WTC11 (cell line): ENCODE data around the gene ADIPOR1. TPM values are rescaled to one million over a fixed set of nuclear protein-coding genes. Genes with fewer than 3 reads are reported as not detected.

Experiments
- ATAC-seq: fragments of 200-7000 bp; cut with Tn5 transposase; 2 replicates; pipeline ENCODE4 v1.10.0; 2021; ENCODE audit warnings: mild to moderate bottlenecking, moderate library complexity
- CTCF ChIA-PET: fragments of 300-600 bp; sonication (Branson Sonifier 250); formaldehyde crosslinking; loops from one replicate; lab custom pipeline; 2021; ENCODE audit warnings: antibody characterized with exemption; lab: Charles Lee
- POLR2A ChIA-PET: fragments of 350-600 bp; sonication (Branson Sonifier 250); formaldehyde crosslinking; loops from one replicate; lab custom pipeline; 2021; ENCODE audit warnings: antibody characterized with exemption; lab: Charles Lee
- DNase-seq: peaks from one replicate; pipeline ENCODE4 v3.0.0; 2021; ENCODE audit warnings: low spot score
- H3K27ac Mint-ChIP-seq: 2 replicates; pipeline ENCODE4 v1.8.0; 2021; ENCODE audit warnings: mixed read lengths
- H3K27me3 Mint-ChIP-seq: 2 replicates; pipeline ENCODE4 v1.8.0; 2021; ENCODE audit warnings: low read depth, mild to moderate bottlenecking, moderate library complexity, mixed read lengths
- H3K36me3 Mint-ChIP-seq: 2 replicates; pipeline ENCODE4 v1.8.0; 2021; ENCODE audit warnings: mixed read lengths
- H3K4me1 Mint-ChIP-seq: 2 replicates; pipeline ENCODE4 v1.8.0; 2022; ENCODE audit warnings: mixed read lengths
- H3K4me3 Mint-ChIP-seq: 2 replicates; pipeline ENCODE4 v1.8.0; 2021; ENCODE audit warnings: mild to moderate bottlenecking, moderate library complexity, mixed read lengths
- H3K9me3 Mint-ChIP-seq: 2 replicates; pipeline ENCODE4 v1.8.0; 2021; ENCODE audit warnings: mixed read lengths
- CDX4 ChIP-seq: fragments of 250-450 bp; sonication (Bioruptor Pico); IDR thresholded peaks from 2 replicates; pipeline ENCODE4 v1.9.0; 2021; ENCODE audit warnings: moderate library complexity, mild to moderate bottlenecking, inconsistent platforms, borderline replicate concordance
- ELF4 ChIP-seq: sonication (generic); formaldehyde crosslinking; IDR thresholded peaks from 2 replicates; pipeline ENCODE4 v1.8.1; 2022; ENCODE audit warnings: low read depth, mild to moderate bottlenecking, moderate library complexity, missing genetic modification reagents
- ESRRA ChIP-seq: sonication (generic); formaldehyde crosslinking; IDR thresholded peaks from 2 replicates; pipeline ENCODE4 v1.8.1; 2022; ENCODE audit warnings: mild to moderate bottlenecking, missing genetic modification reagents, borderline replicate concordance
- GABPB1 ChIP-seq: sonication (generic); formaldehyde crosslinking; IDR thresholded peaks from 2 replicates; pipeline ENCODE4 v1.8.1; 2023; ENCODE audit warnings: mild to moderate bottlenecking, missing genetic modification reagents
- GRHL2 ChIP-seq: fragments of 250-450 bp; sonication (Bioruptor Pico); IDR thresholded peaks from 2 replicates; pipeline ENCODE4 v1.8.0; 2022; ENCODE audit warnings: mild to moderate bottlenecking, moderate library complexity; ENCODE audit not compliant: insufficient replicate concordance, severe bottlenecking
- GTF2I ChIP-seq: fragments of 250-450 bp; sonication (Bioruptor Pico); conservative IDR thresholded peaks from 2 replicates; pipeline ENCODE4 v1.4.0; 2021; ENCODE audit warnings: mild to moderate bottlenecking
- HMGA2 ChIP-seq: fragments of 250-450 bp; sonication (Bioruptor Pico); IDR thresholded peaks from 2 replicates; pipeline ENCODE4 v1.4.0; 2021; ENCODE audit warnings: mild to moderate bottlenecking, moderate library complexity
- MAX ChIP-seq: sonication (generic); formaldehyde crosslinking; IDR thresholded peaks from 2 replicates; pipeline ENCODE4 v1.8.0; 2022; ENCODE audit warnings: mild to moderate bottlenecking, missing genetic modification reagents
- MXD4 ChIP-seq: fragments of 250-450 bp; sonication (Bioruptor Pico); IDR thresholded peaks from 2 replicates; pipeline ENCODE4 v1.8.0; 2021; ENCODE audit warnings: mild to moderate bottlenecking, moderate library complexity, borderline replicate concordance
- NR3C1 ChIP-seq: sonication (generic); formaldehyde crosslinking; conservative IDR thresholded peaks from 2 replicates; pipeline ENCODE4 v1.8.1; 2023; ENCODE audit warnings: low read depth, mild to moderate bottlenecking, missing genetic modification reagents
- RELA ChIP-seq: sonication (generic); formaldehyde crosslinking; IDR thresholded peaks from 2 replicates; pipeline ENCODE4 v1.8.1; 2022; ENCODE audit warnings: missing genetic modification reagents, mild to moderate bottlenecking, borderline replicate concordance
- TEAD4 ChIP-seq: sonication (generic); formaldehyde crosslinking; IDR thresholded peaks from 2 replicates; pipeline ENCODE4 v1.8.0; 2022; ENCODE audit warnings: mild to moderate bottlenecking, missing genetic modification reagents
- ZBTB43 ChIP-seq: sonication (generic); formaldehyde crosslinking; IDR thresholded peaks from 2 replicates; pipeline ENCODE4 v1.8.1; 2023; ENCODE audit warnings: mild to moderate bottlenecking, missing genetic modification reagents
- ZNF423 ChIP-seq: fragments of 250-450 bp; sonication (Bioruptor Pico); IDR thresholded peaks from 2 replicates; pipeline ENCODE4 v2.1.2; 2022; ENCODE audit warnings: mild to moderate bottlenecking, moderate library complexity
- ZNF671 ChIP-seq: fragments of 250-450 bp; sonication (Bioruptor Pico); IDR thresholded peaks from 2 replicates; pipeline ENCODE4 v1.8.0; 2021; ENCODE audit warnings: mild to moderate bottlenecking
- total RNA-seq: library from RNA; stranded (reverse); gene quantifications from 3 replicates; pipeline ENCODE4 v1.2.3, GENCODE V29; 2021
- TF ChIP-seq, protein P1 (sequence below): sonication (generic); formaldehyde crosslinking; IDR thresholded peaks from 2 replicates; pipeline ENCODE4 v1.8.0; 2022; ENCODE audit warnings: mild to moderate bottlenecking, missing genetic modification reagents

The ADIPOR1 gene
- total RNA-seq, 1 experiment from 2014 or later = 72.6 TPM

GRCh38 chr1:202961220-202961880 is 3.2 kb upstream of the ADIPOR1 start:
- TF ChIP-seq MXD4 (CRISPR knock-in tag) (no peak), ZBTB43 (CRISPR knock-in tag) (no peak), ESRRA (CRISPR knock-in tag) (no peak), GRHL2 (CRISPR knock-in tag) (no peak), ZNF423 (CRISPR knock-in tag) (no peak), GTF2I (no peak), ZNF671 (CRISPR knock-in tag) (no peak), RELA (no peak), ELF4 (CRISPR knock-in tag) (no peak), NR3C1 (CRISPR knock-in tag) (no peak), CDX4 (no peak)
- CTCF ChIA-PET = no interaction called here

DNA sequence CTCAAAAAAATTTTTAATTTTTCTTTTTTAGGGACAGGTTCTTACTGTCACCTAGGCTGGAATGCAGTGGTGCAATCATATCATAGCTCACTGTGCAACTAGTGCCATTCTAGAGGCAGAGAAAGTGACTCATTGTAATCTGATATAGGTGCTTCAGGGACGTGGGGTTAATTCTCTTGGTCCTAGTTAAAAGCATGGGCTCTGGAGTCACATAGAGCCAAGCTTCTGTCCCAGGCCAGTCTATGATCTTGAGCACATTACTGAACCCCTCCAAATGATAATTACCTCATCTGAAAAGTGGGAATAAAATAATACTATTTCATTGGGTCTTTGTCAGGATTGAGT is 1.1 kb upstream of the ADIPOR1 start:
- DNase-seq (no peak), ATAC-seq (no peak)
- H3K9me3 Mint-ChIP-seq = no peaks in the 10 kb centered on the region
- TF ChIP-seq, protein P1, sequence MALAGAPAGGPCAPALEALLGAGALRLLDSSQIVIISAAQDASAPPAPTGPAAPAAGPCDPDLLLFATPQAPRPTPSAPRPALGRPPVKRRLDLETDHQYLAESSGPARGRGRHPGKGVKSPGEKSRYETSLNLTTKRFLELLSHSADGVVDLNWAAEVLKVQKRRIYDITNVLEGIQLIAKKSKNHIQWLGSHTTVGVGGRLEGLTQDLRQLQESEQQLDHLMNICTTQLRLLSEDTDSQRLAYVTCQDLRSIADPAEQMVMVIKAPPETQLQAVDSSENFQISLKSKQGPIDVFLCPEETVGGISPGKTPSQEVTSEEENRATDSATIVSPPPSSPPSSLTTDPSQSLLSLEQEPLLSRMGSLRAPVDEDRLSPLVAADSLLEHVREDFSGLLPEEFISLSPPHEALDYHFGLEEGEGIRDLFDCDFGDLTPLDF = no peak
- no peak for TF ChIP-seq TEAD4
- TF ChIP-seq, all 79 proteins: peak for 0
- Mint-ChIP-seq H3K27me3 (no peaks in the 10 kb centered on the region), H3K4me1 (peaks cover 16% of the 10 kb centered on the region), H3K27ac (no peak overlapping the region), H3K36me3 (no peaks in the 10 kb centered on the region; the same call in 1 of the 2 replicates), H3K4me3 (peak overlapping the region; percentile 97; the same call in 1 of the 2 replicates)
- ChIA-PET POLR2A (interaction anchor here (0.5 kb wide), 1 partner anchor 16 kb away, joined by 4 read pairs; no protein-coding TSS in a partner anchor), CTCF (no interaction called here)

More at GRCh38 chr1:202961220-202961880, 3.2 kb upstream of the ADIPOR1 start:
- DNase-seq (no peak), ATAC-seq (no peak)
- Mint-ChIP-seq H3K27ac (no peak overlapping the region), H3K4me3 (no peak overlapping the region), H3K36me3 (no peaks in the 10 kb centered on the region; the same call in 1 of the 2 replicates), H3K9me3 (no peaks in the 10 kb centered on the region), H3K4me1 (peaks cover 17% of the 10 kb centered on the region), H3K27me3 (no peaks in the 10 kb centered on the region)
- POLR2A ChIA-PET = no interaction called here

DNA sequence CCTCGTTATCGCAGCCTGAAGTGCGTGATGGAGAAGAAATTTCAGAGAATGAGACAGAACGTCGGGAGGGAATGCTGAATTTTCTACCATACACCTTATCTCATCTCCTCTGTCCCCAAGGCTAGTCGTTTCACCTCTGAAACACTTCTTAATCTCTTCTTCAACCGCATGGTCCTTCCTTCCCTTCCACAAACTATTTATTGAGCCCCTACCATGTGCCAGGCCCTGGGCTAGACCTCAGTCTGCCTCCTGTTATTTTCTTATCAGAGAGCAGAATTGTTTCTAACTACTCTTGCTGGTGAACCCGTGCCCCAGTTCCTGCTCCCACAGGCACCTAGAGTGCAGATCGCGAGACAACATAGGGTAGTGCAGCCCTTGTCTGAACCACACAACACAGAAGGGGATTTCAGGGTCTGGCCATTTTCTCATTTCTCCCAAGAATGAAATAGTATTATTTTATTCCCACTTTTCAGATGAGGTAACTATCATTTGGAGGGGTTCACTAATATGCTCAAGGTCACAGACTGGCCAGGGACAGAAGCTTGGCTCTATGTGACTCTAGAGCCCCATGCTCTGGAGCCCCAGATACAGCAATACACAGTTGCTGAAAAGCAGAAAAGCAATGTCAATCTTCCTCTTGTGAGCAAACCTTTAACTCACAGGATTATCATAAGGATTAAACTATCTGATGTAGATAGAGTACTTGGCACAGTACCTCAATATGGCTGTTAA is 598 bp upstream of the ADIPOR1 start:
- no peaks in the 10 kb centered on the region for H3K27me3 Mint-ChIP-seq
- H3K4me1 Mint-ChIP-seq = peaks cover 16% of the 10 kb centered on the region
- 0 out of 2 replicates have a peak overlapping the region, but pooled peaks have one; percentile 94 for H3K27ac Mint-ChIP-seq
- no peaks in the 10 kb centered on the region for H3K9me3 Mint-ChIP-seq
- ATAC-seq (peak; percentile 40), DNase-seq (no peak)
- TF ChIP-seq HMGA2 (CRISPR knock-in tag) (no peak), MAX (CRISPR knock-in tag) (peak; percentile 69), GABPB1 (CRISPR knock-in tag) (0 out of 2 replicates have a peak, but pooled peaks have one; percentile 9)
- ChIA-PET POLR2A (interaction anchor here (0.5 kb wide), 1 partner anchor 17 kb away, joined by 4 read pairs; no protein-coding TSS in a partner anchor), CTCF (no interaction called here)
- no peaks in the 10 kb centered on the region for H3K36me3 Mint-ChIP-seq
- H3K4me3 Mint-ChIP-seq = peak overlapping the region; percentile 97
